ENCODE measurements around the gene AGAP1.

GRCh38 chr2:235702186-235702585 is 208.3 kb downstream of the AGAP1 start:
- TF ChIP-seq CTCF (IDR thresholded peaks at IDR 0.05) (no peak), POLR2A (IDR thresholded peaks at IDR 0.05) (no peak), POLR2AphosphoS5 (IDR thresholded peaks at IDR 0.05) (no peak)
